PFSK-1 (cell line): ENCODE data around the gene MUC21.

Experiments used
- POLR2AphosphoS5 ChIP-seq: IDR thresholded peaks from 2 replicates; pipeline ENCODE4 v1.6.1; 2012; ENCODE audit warnings: low read depth, mild to moderate bottlenecking, control low read depth, low read length, moderate library complexity
- SIN3A ChIP-seq: IDR thresholded peaks from 2 replicates; pipeline ENCODE4 v1.6.1; 2012; ENCODE audit warnings: mild to moderate bottlenecking, low read length, moderate library complexity, borderline replicate concordance; ENCODE audit not compliant: insufficient read depth
- TAF1 ChIP-seq: IDR thresholded peaks from 2 replicates; pipeline ENCODE4 v1.6.1; 2012; ENCODE audit warnings: low read length, control low read depth, borderline replicate concordance; ENCODE audit not compliant: insufficient read depth
- TF ChIP-seq, protein P1 (sequence below), 2 experiments: IDR thresholded peaks; 2 replicates each; pipeline versions ENCODE4 v1.6.1 to v1.8.0; 2011 to 2012; ENCODE audit warnings: low read depth in 2 of 2, low read length in 2 of 2, control low read depth in 1 of 2, inconsistent platforms in 1 of 2, mild to moderate bottlenecking in 1 of 2, moderate library complexity in 1 of 2; ENCODE audit not compliant: insufficient read depth in 1 of 2

- TF ChIP-seq POLR2AphosphoS5 (no peak), TAF1 (no peak), SIN3A (no peak)
- TF ChIP-seq, protein P1, sequence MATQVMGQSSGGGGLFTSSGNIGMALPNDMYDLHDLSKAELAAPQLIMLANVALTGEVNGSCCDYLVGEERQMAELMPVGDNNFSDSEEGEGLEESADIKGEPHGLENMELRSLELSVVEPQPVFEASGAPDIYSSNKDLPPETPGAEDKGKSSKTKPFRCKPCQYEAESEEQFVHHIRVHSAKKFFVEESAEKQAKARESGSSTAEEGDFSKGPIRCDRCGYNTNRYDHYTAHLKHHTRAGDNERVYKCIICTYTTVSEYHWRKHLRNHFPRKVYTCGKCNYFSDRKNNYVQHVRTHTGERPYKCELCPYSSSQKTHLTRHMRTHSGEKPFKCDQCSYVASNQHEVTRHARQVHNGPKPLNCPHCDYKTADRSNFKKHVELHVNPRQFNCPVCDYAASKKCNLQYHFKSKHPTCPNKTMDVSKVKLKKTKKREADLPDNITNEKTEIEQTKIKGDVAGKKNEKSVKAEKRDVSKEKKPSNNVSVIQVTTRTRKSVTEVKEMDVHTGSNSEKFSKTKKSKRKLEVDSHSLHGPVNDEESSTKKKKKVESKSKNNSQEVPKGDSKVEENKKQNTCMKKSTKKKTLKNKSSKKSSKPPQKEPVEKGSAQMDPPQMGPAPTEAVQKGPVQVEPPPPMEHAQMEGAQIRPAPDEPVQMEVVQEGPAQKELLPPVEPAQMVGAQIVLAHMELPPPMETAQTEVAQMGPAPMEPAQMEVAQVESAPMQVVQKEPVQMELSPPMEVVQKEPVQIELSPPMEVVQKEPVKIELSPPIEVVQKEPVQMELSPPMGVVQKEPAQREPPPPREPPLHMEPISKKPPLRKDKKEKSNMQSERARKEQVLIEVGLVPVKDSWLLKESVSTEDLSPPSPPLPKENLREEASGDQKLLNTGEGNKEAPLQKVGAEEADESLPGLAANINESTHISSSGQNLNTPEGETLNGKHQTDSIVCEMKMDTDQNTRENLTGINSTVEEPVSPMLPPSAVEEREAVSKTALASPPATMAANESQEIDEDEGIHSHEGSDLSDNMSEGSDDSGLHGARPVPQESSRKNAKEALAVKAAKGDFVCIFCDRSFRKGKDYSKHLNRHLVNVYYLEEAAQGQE (IDR thresholded peaks at IDR 0.05; ENCODE audit: insufficient read depth in 1 of 2, low read depth in 2 of 2, low read length in 2 of 2) = no peak
Observed at GRCh38 chr6:31005249-31006020, 21.9 kb downstream of the MUC21 start.
